AG09319 (cell line): ENCODE results near the gene NRG3.

Experiments
- DNase-seq: peaks from one replicate; pipeline ENCODE4 v3.0.0-alpha.2; 2010; ENCODE audit warnings: low read depth; ENCODE audit errors: extremely low read depth
- CTCF ChIP-seq: IDR thresholded peaks from 2 replicates; pipeline ENCODE4 v1.5.1; 2011; ENCODE audit warnings: low read depth, mild to moderate bottlenecking, inconsistent platforms, low read length, moderate library complexity

The NRG3 gene

GRCh38 chr10:82251222-82251906 is 376.4 kb downstream of the NRG3 start:
- no peak for DNase-seq
- no peak for TF ChIP-seq CTCF

GRCh38 chr10:82252081-82252480 is 377.1 kb downstream of the NRG3 start:
- no peak for TF ChIP-seq CTCF

GRCh38 chr10:82254237-82254636 is 379.2 kb downstream of the NRG3 start:
- TF ChIP-seq CTCF = no peak
- no peak for DNase-seq

More at GRCh38 chr10:82252081-82252480, 377.1 kb downstream of the NRG3 start:
- no peak for DNase-seq

- TF ChIP-seq CTCF = no peak
- no peak for DNase-seq
These were observed 381.3 kb downstream of the NRG3 start for GRCh38 chr10:82256275-82256674.

GRCh38 chr10:82266438-82266837 is 391.4 kb downstream of the NRG3 start:
- no peak for DNase-seq
- TF ChIP-seq CTCF = no peak

GRCh38 chr10:82267014-82267413 is 392.0 kb downstream of the NRG3 start:
- no peak for DNase-seq
- no peak for TF ChIP-seq CTCF

GRCh38 chr10:82267465-82267864 is 392.5 kb downstream of the NRG3 start:
- no peak for TF ChIP-seq CTCF
- DNase-seq = no peak
